NB4 (cell line): ENCODE measurements around the gene OPRM1.
"Not testable (repeated sequence)": the region's sequence is repeated elsewhere in the genome, so short reads cannot be mapped to it uniquely, and the experiment has no call there.

Source experiments
- DNase-seq: peaks from one replicate; pipeline ENCODE4 v3.0.0; 2010; ENCODE audit warnings: low read depth
- H3K4me3 ChIP-seq: one replicate; pipeline ENCODE4 v1.5.1; 2011; ENCODE audit warnings: mild to moderate bottlenecking, low read depth, low read length, moderate library complexity
- MYC ChIP-seq: IDR thresholded peaks from 2 replicates; pipeline ENCODE4 v1.6.1; 2011; ENCODE audit warnings: low read depth, low read length
- POLR2A ChIP-seq: IDR thresholded peaks from 2 replicates; pipeline ENCODE4 v1.6.1; 2011; ENCODE audit warnings: mild to moderate bottlenecking; ENCODE audit not compliant: insufficient read length; ENCODE audit errors: extremely low read depth
- TF ChIP-seq, protein P1 (sequence below): IDR thresholded peaks from one replicate; pipeline ENCODE4 v1.5.1; 2012; ENCODE audit warnings: low read depth, low read length
- TF ChIP-seq, protein P2 (sequence below): IDR thresholded peaks from 2 replicates; pipeline ENCODE4 v1.6.1; 2011; ENCODE audit warnings: low read depth, low read length

Gene OPRM1

DNA sequence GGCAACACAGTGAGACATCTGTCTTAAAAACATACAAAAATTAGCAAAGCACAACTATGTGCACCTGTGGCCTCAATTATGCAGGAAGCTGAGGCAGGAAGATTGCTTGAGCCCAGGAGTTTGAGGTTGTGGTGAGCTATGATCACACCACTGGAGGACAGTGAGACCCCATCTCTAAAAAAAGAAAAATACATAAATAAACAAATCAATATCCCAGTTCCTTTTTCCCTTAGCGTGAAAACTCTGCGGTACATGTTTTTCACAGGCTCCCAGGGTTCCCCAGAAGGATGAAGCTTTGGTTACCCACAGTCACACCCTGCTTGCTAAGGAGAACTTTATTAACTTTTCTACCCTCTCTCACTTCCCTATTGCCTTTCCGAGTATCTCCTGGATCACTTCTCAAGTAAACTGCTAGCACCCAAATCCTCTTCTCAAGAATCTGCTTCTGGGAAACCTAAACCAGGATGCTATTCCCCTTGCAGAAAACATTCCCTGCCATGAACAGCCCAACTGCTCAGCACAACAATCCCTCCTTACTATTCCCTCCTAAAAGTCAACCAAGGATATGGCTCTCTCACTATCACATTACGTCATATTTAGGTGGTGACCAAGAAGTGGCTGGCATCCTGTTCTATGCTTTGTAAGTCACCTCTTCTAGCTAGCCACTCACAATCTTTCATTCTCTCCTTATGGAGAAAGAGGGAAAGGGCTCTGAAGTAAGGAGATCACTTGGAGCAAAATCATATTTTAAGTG is 195.2 kb downstream of the OPRM1 start:
- TF ChIP-seq, protein P1, sequence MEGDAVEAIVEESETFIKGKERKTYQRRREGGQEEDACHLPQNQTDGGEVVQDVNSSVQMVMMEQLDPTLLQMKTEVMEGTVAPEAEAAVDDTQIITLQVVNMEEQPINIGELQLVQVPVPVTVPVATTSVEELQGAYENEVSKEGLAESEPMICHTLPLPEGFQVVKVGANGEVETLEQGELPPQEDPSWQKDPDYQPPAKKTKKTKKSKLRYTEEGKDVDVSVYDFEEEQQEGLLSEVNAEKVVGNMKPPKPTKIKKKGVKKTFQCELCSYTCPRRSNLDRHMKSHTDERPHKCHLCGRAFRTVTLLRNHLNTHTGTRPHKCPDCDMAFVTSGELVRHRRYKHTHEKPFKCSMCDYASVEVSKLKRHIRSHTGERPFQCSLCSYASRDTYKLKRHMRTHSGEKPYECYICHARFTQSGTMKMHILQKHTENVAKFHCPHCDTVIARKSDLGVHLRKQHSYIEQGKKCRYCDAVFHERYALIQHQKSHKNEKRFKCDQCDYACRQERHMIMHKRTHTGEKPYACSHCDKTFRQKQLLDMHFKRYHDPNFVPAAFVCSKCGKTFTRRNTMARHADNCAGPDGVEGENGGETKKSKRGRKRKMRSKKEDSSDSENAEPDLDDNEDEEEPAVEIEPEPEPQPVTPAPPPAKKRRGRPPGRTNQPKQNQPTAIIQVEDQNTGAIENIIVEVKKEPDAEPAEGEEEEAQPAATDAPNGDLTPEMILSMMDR, result no peak
- TF ChIP-seq POLR2A (no peak), MYC (no peak)
- TF ChIP-seq, protein P2, sequence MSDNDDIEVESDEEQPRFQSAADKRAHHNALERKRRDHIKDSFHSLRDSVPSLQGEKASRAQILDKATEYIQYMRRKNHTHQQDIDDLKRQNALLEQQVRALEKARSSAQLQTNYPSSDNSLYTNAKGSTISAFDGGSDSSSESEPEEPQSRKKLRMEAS, result no peak
- no peak overlapping the region for H3K4me3 ChIP-seq
- DNase-seq, result no peak

DNA sequence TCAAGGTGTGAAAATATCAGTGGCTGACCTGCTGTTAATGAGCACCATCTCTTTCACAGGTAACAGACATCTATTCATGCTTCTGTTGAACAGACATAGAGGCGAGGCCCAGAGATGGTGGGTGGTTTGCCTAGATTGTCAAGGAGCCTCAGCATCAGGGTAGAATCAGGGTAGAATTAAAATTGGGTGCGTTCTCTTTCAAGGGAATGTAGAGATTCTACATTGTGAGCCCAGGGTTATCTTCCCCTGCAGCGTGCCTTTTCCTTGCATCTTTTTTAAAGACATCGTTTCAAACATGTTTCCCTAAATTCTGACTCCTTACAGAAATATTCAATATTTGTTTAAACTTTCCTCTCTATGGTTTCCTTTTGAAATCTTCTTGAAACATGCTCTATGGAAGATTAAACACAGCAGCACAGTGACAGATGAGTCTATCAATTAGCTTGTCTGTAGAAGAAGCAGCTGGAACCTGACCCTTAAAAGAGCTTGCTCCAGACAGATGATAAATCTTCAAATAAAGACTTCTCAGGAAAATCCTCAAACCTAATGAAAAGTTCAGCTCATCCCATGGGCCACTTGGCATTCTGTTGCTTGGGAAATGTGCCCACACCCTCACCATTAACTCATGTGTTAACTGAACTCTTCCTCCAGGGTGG is 197.7 kb downstream of the OPRM1 start:
- H3K4me3 ChIP-seq, result no peak overlapping the region
- no peak for TF ChIP-seq MYC
- no peak for DNase-seq

DNA sequence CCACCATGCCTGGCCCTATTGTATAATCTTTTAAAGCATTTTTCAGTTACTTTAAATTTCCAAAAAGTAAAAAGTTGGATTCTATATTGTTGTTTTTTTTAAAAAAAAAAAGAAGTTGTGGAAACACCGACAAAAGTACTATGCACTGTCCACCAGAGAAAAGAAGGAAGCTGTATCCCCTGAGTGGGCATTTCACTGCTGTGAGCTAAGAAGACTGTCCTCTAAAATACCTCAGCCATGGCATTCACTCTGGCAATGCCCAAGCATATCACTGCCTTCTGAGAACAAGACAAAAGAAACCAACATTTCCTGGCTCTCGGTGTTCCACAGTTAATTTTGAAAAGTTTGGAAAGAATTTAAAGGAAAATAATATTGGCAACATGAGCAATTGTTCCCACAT is 199.8 kb downstream of the OPRM1 start:
- H3K4me3 ChIP-seq, result no peak overlapping the region
- DNase-seq, result no peak
- no peak for TF ChIP-seq POLR2A
- no peak for TF ChIP-seq MYC
- TF ChIP-seq, protein P1, result no peak
- TF ChIP-seq, protein P2, result no peak

DNA sequence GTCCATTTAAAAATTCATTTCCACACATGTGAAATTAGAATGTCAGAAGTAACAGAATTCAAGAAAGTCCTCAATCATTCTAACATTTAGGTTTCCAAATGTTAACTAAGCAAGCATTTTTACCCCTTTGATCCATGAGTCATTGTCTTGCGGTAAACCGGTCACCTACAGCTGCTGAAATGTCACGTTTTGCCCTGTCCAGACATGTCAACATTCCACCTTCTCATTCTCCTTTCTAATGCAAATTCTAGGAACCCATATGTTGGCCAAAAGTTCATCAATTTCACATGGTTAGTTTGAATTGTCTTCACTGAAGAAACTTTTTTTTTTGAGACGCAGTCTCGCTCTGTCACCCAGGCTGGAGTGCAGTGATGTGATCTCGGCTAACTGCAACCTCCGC is 200.4 kb downstream of the OPRM1 start:
- TF ChIP-seq MYC, result no peak
- TF ChIP-seq, protein P2, result no peak
- no peak for DNase-seq
- H3K4me3 ChIP-seq, result no peak overlapping the region

DNA sequence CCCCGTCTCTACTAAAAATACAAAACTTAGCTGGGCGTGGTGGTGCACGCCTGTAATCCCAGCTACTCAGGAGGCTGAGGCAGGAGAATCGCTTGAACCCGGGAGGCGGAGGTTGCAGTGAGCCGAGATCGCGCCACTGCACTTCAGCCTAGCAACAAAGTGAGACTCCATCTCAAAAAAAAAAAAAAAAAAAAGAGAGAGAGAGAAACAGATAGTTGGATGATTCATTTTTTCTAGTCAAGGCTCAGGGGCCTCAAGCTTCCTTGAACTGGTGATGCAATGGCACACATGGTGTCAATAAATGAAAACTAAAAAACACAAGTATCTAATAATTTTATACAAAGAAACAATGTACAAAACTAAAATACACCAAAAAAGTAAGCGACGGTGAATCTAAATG is 202.0 kb downstream of the OPRM1 start:
- not testable (repeated sequence) for H3K4me3 ChIP-seq
- peak; percentile 54 for DNase-seq

DNA sequence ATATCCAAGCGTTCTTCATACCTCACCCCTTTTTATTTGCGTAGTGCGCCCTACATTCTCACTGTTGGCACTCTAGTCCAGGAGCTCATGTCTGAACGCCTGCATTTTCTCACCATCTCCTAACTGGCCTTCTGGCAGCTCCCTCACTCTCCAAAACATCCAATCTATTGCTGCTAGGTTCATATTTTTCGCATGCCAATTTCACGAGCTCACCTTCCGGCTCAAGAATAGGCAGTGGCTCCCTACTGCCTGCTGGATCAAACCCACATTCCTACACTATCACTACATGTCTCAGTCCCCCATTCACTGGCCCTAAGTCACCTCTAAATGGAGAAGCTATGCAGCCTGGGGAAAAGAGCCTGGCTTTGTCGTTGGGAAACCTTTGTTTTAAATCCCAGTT is 202.5 kb downstream of the OPRM1 start:
- no peak overlapping the region for H3K4me3 ChIP-seq
- no peak for DNase-seq
- TF ChIP-seq POLR2A (no peak), MYC (no peak)
- TF ChIP-seq, protein P2, result no peak
- TF ChIP-seq, protein P1, result no peak

DNA sequence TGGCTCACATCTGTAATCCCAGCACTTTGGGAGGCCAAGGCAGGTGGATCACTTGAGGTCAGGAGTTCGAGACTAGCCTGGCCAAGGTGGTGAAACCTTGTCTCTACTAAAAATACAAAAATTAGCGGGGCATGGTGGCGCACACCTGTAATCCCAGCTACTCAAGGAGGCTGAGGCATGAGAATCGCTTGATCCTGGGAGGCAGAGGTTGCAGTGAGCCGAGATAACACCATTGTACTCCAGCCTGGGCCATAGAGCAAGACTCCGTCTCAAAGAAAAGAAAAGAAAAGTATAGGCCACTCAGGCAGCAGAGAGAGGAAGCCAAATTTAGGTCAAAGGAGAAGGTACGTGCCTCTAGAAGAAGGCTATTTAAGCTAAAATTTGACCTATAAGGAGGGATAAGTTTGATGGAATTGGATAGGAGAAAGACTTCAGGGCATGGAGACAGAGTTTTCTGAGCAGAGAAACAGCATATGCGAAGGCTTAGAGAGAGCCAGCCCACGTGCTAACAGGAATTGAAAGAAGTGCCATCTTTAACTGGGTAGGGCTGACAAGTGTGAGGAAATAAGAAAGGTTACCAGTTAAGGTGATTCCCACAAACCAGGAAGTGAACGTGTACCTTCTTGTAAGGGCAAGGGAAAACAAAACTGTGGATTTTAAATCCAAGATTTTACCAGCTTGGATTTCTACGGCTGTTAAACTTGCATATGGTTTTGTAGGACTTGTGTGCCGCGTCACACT is 203.7 kb downstream of the OPRM1 start:
- TF ChIP-seq, protein P2, result no peak
- TF ChIP-seq MYC (no peak), POLR2A (no peak)
- TF ChIP-seq, protein P1, result no peak
- no peak for DNase-seq
- H3K4me3 ChIP-seq, result no peak overlapping the region
